Caco-2 (cell line): ENCODE results near the gene DRC7. TPM values are rescaled to one million over a fixed set of nuclear protein-coding genes. Genes with fewer than 3 reads are reported as not detected.

Experiments used
- BruUV-seq: library from RNA; stranded (reverse); fragments of 400-500 nt; replicated peaks from 2 replicates; lab custom pipeline; 2021; lab: Mats Ljungman, UMichigan
- CTCF ChIA-PET: fragments of 300-600 bp; sonication (Branson Sonifier 250); formaldehyde crosslinking; loops from one replicate; lab custom pipeline; 2022; ENCODE audit warnings: antibody characterized with exemption; lab: Charles Lee
- POLR2A ChIA-PET: fragments of 300-600 bp; sonication (Branson Sonifier 250); formaldehyde crosslinking; loops from one replicate; lab custom pipeline; 2022; ENCODE audit warnings: antibody characterized with exemption; lab: Charles Lee
- DNase-seq, 2 experiments: peaks; one replicate each; pipeline versions ENCODE4 v3.0.0 to v3.0.0-alpha.2; 2020 to 2022
- H3K27me3 ChIP-seq: replicated peaks from 2 replicates; pipeline ENCODE4 v1.6.0; 2011; ENCODE audit warnings: low read length; ENCODE audit not compliant: control insufficient read depth, insufficient read depth
- H3K36me3 ChIP-seq: 2 replicates; pipeline ENCODE4 v1.5.1; 2011; ENCODE audit warnings: low read length; ENCODE audit not compliant: control insufficient read depth, insufficient read depth
- H3K4me1 ChIP-seq: fragments of 250-450 bp; sonication (Bioruptor Pico); 2 replicates; pipeline ENCODE4 v1.5.1; 2020; ENCODE audit warnings: mild to moderate bottlenecking
- H3K4me3 ChIP-seq: 2 replicates; pipeline ENCODE4 v1.5.1; 2011; ENCODE audit warnings: low read depth, mild to moderate bottlenecking, control low read depth, low read length
- H3K9me3 ChIP-seq: fragments of 250-450 bp; sonication (Bioruptor Pico); 2 replicates; pipeline ENCODE4 v1.5.1; 2020; ENCODE audit warnings: mild to moderate bottlenecking, moderate library complexity
- H3K27ac Mint-ChIP-seq: one replicate; pipeline ENCODE4 v1.8.0; 2022; ENCODE audit warnings: mixed read lengths; ENCODE audit not compliant: unreplicated experiment
- H3K27me3 Mint-ChIP-seq: one replicate; pipeline ENCODE4 v1.8.0; 2022; ENCODE audit warnings: mixed read lengths; ENCODE audit not compliant: insufficient read depth, unreplicated experiment
- H3K36me3 Mint-ChIP-seq: one replicate; pipeline ENCODE4 v1.8.0; 2022; ENCODE audit warnings: mild to moderate bottlenecking, mixed read lengths; ENCODE audit not compliant: insufficient read depth, unreplicated experiment
- H3K4me1 Mint-ChIP-seq: one replicate; pipeline ENCODE4 v1.8.0; 2022; ENCODE audit warnings: low read depth, mixed read lengths; ENCODE audit not compliant: unreplicated experiment
- H3K4me3 Mint-ChIP-seq: one replicate; pipeline ENCODE4 v1.8.0; 2022; ENCODE audit warnings: mild to moderate bottlenecking, moderate library complexity, mixed read lengths; ENCODE audit not compliant: unreplicated experiment
- H3K9me3 Mint-ChIP-seq: one replicate; pipeline ENCODE4 v1.8.0; 2022; ENCODE audit warnings: mixed read lengths; ENCODE audit not compliant: unreplicated experiment
- intact Hi-C: fragments of 100-400 bp; cut with micrococcal nuclease; formaldehyde crosslinking; loops from one replicate; pipeline ENCODE4 v1.10.0; 2022; ENCODE audit not compliant: unreplicated experiment
- total RNA-seq: library from RNA; stranded (reverse); gene quantifications from 2 replicates; pipeline ENCODE4 v1.2.3, GENCODE V29; 2022
- TF ChIP-seq, protein P1 (sequence below), 2 experiments: fragments of 200-600 bp in 1 of 2; IDR thresholded peaks; 1 replicate in 1 of 2; 2 replicates in 1 of 2; pipeline versions ENCODE4 v1.5.1 to v1.8.0; 2011 to 2022; ENCODE audit warnings: antibody characterized with exemption in 1 of 2, control low read depth in 1 of 2, inconsistent platforms in 1 of 2, low read depth in 1 of 2, low read length in 1 of 2, mild to moderate bottlenecking in 1 of 2, moderate library complexity in 1 of 2; ENCODE audit not compliant: insufficient read depth in 1 of 2, severe bottlenecking in 1 of 2, unreplicated experiment in 1 of 2

The DRC7 gene
- total RNA-seq, 1 experiment from 2014 or later, result 1.1 TPM

DNA sequence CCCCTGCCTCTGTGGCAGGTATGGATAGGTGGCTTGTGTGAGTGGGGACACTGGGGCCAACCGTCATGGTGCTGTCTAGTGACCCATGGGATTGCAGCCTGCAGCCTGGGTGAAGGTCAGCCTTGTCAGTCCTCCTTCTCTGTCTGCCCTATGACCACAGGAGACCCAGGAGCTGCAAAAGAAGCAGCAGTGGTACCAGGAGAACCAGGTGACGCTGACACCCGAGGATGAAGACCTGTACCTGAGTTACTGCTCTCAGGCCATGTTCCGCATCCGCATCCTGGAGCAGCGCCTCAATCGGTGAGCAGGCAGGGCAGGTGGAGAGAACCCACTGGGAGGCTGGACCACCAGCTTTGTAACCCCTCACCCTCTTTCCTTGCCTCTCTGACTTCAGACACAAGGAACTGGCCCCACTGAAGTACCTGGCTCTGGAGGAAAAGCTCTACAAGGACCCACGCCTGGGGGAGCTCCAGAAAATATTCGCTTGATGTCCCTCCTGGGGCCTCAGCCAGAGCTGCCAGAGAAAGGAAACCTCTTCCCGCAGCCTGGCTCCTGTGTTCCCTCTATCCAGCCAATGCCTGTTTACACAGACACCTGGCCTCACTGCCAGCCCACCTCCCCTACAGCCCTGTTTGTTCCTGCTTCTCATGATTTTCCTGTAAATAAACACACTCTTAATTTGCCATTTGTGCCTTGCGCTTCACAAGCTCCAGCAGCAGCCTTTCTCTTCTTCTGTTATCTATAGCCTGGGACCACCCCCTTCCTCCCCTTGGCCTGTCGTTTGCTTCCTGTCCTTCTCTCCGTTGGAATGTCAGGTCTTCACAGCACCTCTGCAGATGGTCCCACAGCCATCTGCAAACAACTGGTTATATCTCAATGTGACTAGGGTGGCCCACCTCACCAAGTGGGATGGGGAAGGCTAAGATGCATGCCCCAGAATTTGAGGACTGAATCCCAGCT lies 36.4 kb downstream of the DRC7 start:
- CTCF ChIA-PET, result interaction anchor here (0.9 kb wide), 1 partner anchor 63 kb away, joined by 4 read pairs; the partner anchor contains the start of gene ADGRG3
- H3K9me3 ChIP-seq, result 0 out of 2 replicates have a peak, but pooled peaks cover 4% of the 10 kb centered on the region
- H3K27ac Mint-ChIP-seq, result no peak overlapping the region
- peaks cover 15% of the 10 kb centered on the region for H3K36me3 Mint-ChIP-seq
- no peaks in the 10 kb centered on the region for H3K9me3 Mint-ChIP-seq
- H3K36me3 ChIP-seq, result no peaks in the 10 kb centered on the region
- H3K4me3 Mint-ChIP-seq, result no peak overlapping the region
- no peaks in the 10 kb centered on the region for H3K27me3 ChIP-seq
- peaks cover 2% of the 10 kb centered on the region for H3K4me1 Mint-ChIP-seq
- intact Hi-C loops, result no loop called here
- POLR2A ChIA-PET, result interaction anchor here (0.9 kb wide), 1 partner anchor 55 kb away, joined by 3 read pairs; no protein-coding TSS in a partner anchor
- TF ChIP-seq, protein P1, sequence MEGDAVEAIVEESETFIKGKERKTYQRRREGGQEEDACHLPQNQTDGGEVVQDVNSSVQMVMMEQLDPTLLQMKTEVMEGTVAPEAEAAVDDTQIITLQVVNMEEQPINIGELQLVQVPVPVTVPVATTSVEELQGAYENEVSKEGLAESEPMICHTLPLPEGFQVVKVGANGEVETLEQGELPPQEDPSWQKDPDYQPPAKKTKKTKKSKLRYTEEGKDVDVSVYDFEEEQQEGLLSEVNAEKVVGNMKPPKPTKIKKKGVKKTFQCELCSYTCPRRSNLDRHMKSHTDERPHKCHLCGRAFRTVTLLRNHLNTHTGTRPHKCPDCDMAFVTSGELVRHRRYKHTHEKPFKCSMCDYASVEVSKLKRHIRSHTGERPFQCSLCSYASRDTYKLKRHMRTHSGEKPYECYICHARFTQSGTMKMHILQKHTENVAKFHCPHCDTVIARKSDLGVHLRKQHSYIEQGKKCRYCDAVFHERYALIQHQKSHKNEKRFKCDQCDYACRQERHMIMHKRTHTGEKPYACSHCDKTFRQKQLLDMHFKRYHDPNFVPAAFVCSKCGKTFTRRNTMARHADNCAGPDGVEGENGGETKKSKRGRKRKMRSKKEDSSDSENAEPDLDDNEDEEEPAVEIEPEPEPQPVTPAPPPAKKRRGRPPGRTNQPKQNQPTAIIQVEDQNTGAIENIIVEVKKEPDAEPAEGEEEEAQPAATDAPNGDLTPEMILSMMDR (IDR thresholded peaks at IDR 0.05; ENCODE audit: insufficient read depth in 1 of 2, low read depth in 1 of 2, low read length in 1 of 2, severe bottlenecking in 1 of 2, unreplicated experiment in 1 of 2), result no peak
- H3K4me1 ChIP-seq, result peaks cover 4% of the 10 kb centered on the region; the same call in 1 of the 2 replicates
- no peaks in the 10 kb centered on the region for H3K27me3 Mint-ChIP-seq
- no TSS peak for BruUV-seq
- no peak overlapping the region for H3K4me3 ChIP-seq
- peak in 1 of 2 experiments; percentile 31 for DNase-seq

DNA sequence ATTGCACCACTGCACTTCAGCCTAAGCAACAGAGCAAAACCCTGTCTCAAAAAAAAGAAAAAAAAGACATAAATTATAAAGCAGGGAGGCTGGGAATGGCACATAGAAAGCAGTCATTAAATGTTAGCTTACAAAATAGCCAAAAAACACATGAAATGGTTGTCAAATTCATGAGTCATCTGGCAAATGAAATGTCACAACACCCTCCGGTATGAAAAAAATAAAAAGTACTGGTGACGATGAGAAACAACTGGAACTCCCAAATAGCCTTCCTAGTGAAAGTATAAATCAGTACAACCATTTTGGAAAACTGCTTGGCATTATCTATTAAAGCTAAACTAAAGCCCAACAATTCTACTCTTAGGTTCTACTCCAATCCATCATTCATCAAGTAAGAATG lies 37.4 kb downstream of the DRC7 start:
- no peaks in the 10 kb centered on the region for H3K27me3 ChIP-seq
- Mint-ChIP-seq H3K4me3 (no peak overlapping the region), H3K9me3 (no peaks in the 10 kb centered on the region), H3K27ac (no peak overlapping the region), H3K4me1 (peaks cover 12% of the 10 kb centered on the region), H3K36me3 (peaks cover 25% of the 10 kb centered on the region), H3K27me3 (no peaks in the 10 kb centered on the region)
- no TSS peak for BruUV-seq
- H3K4me3 ChIP-seq, result no peak overlapping the region
- POLR2A ChIA-PET, result no interaction called here
- no peak for DNase-seq
- peaks cover 7% of the 10 kb centered on the region for H3K4me1 ChIP-seq
- TF ChIP-seq, protein P1 (IDR thresholded peaks at IDR 0.05; ENCODE audit: insufficient read depth in 1 of 2, low read depth in 1 of 2, low read length in 1 of 2, severe bottlenecking in 1 of 2, unreplicated experiment in 1 of 2), result no peak
- CTCF ChIA-PET, result interaction anchor here (0.6 to 0.9 kb wide), 3 partner anchors 64 to 204 kb away, joined by 3 to 4 read pairs (median 4); partner anchors contain the start of gene ADGRG3
- no peaks in the 10 kb centered on the region for H3K36me3 ChIP-seq
- H3K9me3 ChIP-seq, result 0 out of 2 replicates have a peak, but pooled peaks cover 4% of the 10 kb centered on the region
- intact Hi-C loops, result no loop called here

DNA sequence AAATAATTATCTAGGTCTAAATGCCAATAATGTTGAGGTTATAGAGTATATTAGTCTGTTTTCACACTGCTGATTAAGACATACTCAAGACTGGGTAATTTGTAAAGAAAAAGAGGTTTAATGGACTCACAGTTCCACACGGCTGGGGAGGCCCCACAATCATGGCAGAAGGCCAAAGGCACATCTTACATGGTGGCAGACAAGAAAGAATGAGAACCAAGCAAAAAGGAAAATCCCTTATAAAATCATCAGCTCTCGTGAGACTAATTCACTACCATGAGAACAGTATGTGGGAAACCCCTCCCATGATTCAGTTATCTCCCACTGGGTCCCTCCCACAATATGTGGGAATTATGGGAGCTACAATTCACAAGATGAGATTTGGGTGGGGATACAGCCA lies 38.1 kb downstream of the DRC7 start:
- Histone ChIP-seq H3K4me1 (peaks cover 11% of the 10 kb centered on the region), H3K9me3 (0 out of 2 replicates have a peak, but pooled peaks cover 4% of the 10 kb centered on the region), H3K36me3 (no peaks in the 10 kb centered on the region), H3K4me3 (no peak overlapping the region), H3K27me3 (no peaks in the 10 kb centered on the region)
- POLR2A ChIA-PET, result no interaction called here
- no peaks in the 10 kb centered on the region for H3K27me3 Mint-ChIP-seq
- CTCF ChIA-PET, result no interaction called here
- TF ChIP-seq, protein P1 (IDR thresholded peaks at IDR 0.05; ENCODE audit: insufficient read depth in 1 of 2, low read depth in 1 of 2, low read length in 1 of 2, severe bottlenecking in 1 of 2, unreplicated experiment in 1 of 2), result no peak
- no peaks in the 10 kb centered on the region for H3K9me3 Mint-ChIP-seq
- peak overlapping the region; percentile 52 for H3K4me3 Mint-ChIP-seq
- no TSS peak for BruUV-seq
- no peak overlapping the region for H3K27ac Mint-ChIP-seq
- DNase-seq, result no peak
- intact Hi-C loops, result no loop called here
- H3K36me3 Mint-ChIP-seq, result peaks cover 26% of the 10 kb centered on the region
- H3K4me1 Mint-ChIP-seq, result peaks cover 13% of the 10 kb centered on the region
